Raji (cell line): ENCODE measurements around the gene DCHS1.

ENCODE experiments used
- POLR2A ChIP-seq: IDR thresholded peaks from 2 replicates; pipeline ENCODE4 v1.6.1; 2011; ENCODE audit warnings: low read depth, low read length, control low read depth; ENCODE audit not compliant: insufficient read depth

The DCHS1 gene

GRCh38 chr11:6655790-6656583, at the start of gene DCHS1:
DCHS1 (minus strand) TSS chr11:6655809; CDS start chr11:6641613, 14,196 bp downstream.
- TF ChIP-seq POLR2A: no peak

- TF ChIP-seq POLR2A: no peak
These were observed 47.8 kb upstream of the DCHS1 start for GRCh38 chr11:6703247-6704063.

- TF ChIP-seq POLR2A: no peak
These were observed 39.8 kb upstream of the DCHS1 start for GRCh38 chr11:6695377-6695776.

- TF ChIP-seq POLR2A: no peak
These were observed 38.6 kb upstream of the DCHS1 start for GRCh38 chr11:6694229-6694535.

GRCh38 chr11:6693342-6694228, 38.0 kb upstream of the DCHS1 start:
- no peak for TF ChIP-seq POLR2A

GRCh38 chr11:6692128-6692527, 36.5 kb upstream of the DCHS1 start:
- TF ChIP-seq POLR2A: no peak

GRCh38 chr11:6687876-6688275, 32.3 kb upstream of the DCHS1 start:
- TF ChIP-seq POLR2A: no peak

GRCh38 chr11:6686006-6686405, 30.4 kb upstream of the DCHS1 start:
- TF ChIP-seq POLR2A: no peak

GRCh38 chr11:6682936-6683861, 27.6 kb upstream of the DCHS1 start, which contains the start of gene MRPL17:
MRPL17 (minus strand) TSS chr11:6683340; CDS start chr11:6683296, 44 bp downstream.
- peak; percentile 98 for TF ChIP-seq POLR2A

- no peak for TF ChIP-seq POLR2A
These were observed 27.0 kb upstream of the DCHS1 start for GRCh38 chr11:6682591-6682935.

- no peak for TF ChIP-seq POLR2A
These were observed 26.3 kb upstream of the DCHS1 start for GRCh38 chr11:6681949-6682348.

GRCh38 chr11:6681505-6681904, 25.9 kb upstream of the DCHS1 start:
- no peak for TF ChIP-seq POLR2A

GRCh38 chr11:6677018-6677417, 21.4 kb upstream of the DCHS1 start:
- TF ChIP-seq POLR2A: no peak

GRCh38 chr11:6674862-6675261, 19.3 kb upstream of the DCHS1 start:
- TF ChIP-seq POLR2A: no peak
